ENCODE results near the gene DNM2.
A peak's percentile ranks its signal among the peaks of the same experiment; 100 is the strongest.
"Not testable (repeated sequence)": the region's sequence is repeated elsewhere in the genome, so short reads cannot be mapped to it uniquely, and the experiment has no call there.

The DNM2 gene

GRCh38 chr19:10752237-10752912 is 34.5 kb downstream of the DNM2 start:
- DNase-seq (ENCODE audit: low spot score) = peak; percentile 96

GRCh38 chr19:10752913-10753704 is 35.2 kb downstream of the DNM2 start:
- no peak for DNase-seq (ENCODE audit: low spot score)

GRCh38 chr19:10756371-10756770 is 38.5 kb downstream of the DNM2 start:
- no peak for DNase-seq (ENCODE audit: low spot score)

- DNase-seq (ENCODE audit: low spot score) = no peak
These were observed 38.9 kb downstream of the DNM2 start for GRCh38 chr19:10756791-10757190.

DNA sequence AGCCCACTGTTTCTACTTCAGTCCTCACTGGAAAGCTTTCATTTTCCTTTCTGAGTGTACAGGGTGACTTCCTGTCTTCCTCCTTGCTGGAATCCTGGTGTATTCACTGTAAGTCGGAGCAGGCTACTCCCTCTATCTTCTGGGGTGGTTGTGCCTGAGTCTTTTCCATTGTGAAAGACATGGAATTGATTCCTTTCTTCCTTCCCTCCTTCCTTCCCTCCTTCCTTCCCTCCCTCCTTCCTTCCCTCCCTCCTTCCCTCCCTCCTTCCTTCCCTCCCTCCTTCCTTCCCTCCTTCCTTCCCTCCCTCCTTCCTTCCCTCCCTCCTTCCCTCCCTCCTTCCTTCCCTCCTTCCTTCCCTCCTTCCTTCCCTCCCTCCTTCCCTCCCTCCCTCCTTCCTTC is 40.2 kb downstream of the DNM2 start:
- DNase-seq (ENCODE audit: low spot score) = not testable (repeated sequence)

DNA sequence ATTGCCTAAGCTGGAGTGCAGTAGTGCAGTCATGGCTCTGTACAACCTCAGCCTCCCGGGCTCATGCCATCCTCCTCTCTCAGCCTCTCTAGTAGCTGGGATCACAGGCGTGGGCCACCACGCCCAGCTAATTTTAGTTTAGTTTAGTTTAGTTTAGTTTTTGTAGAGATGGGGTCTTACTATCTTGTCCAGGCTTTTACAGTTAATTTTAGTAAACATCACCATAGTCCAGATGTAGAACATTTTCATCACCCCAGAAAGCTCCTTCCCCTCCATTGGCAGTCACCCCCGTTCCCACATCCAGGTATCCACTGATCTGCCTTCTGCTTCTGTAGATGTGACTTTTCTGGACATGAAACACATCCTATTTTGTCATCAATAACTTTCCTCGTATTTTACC is 41.1 kb downstream of the DNM2 start:
- DNase-seq (ENCODE audit: low spot score) = no peak

DNA sequence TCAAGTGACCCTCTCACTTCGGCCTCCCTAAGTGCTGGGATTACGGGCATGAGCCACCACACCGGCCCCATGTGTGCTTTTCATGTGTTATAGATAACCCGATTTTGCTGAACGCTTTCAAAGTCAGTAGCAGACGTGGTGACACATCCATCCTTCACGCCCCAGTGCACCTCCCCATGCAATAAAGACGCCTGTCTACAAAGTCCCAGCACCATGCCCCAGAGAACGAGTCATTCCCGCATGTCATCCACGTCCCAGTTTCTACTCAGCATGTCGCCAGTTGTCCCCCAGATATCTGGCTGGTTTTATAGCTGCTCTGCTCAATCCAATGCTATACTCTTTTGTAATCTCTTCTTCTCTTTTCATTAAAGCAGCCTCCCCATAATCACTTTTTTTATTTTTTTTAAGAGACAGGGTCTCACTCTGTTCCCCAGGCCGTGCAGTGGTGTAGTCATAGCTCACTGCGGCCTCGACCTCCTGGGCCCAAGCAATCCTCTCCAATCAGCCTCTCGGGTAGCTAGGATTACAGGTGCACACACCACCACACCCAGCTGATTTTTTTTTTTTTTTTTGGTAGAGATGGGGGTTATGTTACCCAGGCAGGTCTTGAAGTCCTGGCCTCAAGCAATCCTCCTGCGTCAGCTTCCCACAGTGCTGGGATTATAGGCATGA is 42.5 kb downstream of the DNM2 start:
- no peak for DNase-seq (ENCODE audit: low spot score)

DNA sequence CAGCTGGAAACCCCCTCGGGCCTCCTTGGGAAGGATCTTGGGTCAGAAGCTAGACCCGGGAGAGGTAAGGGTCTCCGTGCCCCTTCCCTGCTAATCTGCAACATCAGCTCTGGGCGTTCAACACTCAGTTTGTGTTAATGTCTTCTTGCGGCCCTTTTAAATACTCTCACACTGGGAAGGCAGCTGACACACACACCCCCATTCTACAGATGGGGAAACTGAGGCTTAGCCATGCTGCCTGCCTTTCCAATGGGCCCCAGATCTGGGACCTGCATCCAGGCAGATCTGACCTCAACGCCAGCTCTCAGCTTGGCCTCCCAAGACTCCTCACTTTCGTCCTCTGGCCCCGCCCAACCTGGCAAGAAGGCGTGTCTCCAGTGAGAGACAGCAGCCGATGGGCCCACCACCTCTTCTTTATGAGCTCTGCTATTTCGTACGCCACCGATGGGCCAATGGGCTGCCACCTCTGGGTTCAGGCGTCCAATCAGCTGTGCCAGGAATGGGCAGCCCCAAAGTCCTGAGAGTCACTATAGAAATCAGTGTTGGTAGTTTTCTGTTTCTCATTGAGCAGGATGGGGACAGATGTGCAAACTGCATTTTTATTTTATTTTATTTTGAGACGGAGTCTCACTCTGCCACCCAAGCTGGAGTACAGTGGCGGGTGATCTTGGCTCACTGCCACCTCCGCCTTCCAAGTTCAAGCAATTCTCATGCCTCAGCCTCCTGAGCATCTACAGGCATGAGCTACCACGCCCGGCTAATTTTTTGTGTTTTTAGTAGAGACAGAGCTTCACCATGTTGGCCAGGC is 43.8 kb downstream of the DNM2 start:
- no peak for DNase-seq (ENCODE audit: low spot score)

- DNase-seq (ENCODE audit: low spot score) = no peak
These were observed 44.8 kb downstream of the DNM2 start for GRCh38 chr19:10762656-10763055.

GRCh38 chr19:10763411-10763810 is 45.5 kb downstream of the DNM2 start:
- DNase-seq (ENCODE audit: low spot score) = no peak

DNA sequence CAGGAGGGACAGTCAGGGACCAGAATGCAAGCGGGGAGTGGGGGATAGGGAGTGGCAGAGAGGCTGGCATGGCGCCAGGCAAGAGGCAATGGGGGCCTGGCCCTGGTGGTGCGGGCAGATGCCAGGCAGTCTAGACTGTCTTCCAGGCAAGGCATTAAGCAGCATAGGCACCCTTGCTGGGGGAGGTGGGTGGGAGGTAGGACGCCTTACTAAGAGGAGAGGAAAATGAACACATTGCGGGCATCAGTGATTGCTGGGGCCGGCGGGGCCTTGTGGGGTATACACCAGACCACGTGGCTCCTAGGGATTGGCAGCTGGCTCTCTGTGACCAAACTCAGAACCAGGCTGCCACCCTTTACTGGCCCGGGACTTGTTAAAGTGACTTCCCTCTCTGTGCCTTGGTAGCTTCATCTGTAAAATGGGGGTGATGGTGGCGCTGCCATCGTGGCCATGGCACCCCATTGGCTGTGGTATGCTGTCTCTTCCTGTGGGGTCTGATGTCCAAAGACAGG is 46.0 kb downstream of the DNM2 start:
- DNase-seq (ENCODE audit: low spot score) = no peak

- no peak for DNase-seq (ENCODE audit: low spot score)
These were observed 46.5 kb downstream of the DNM2 start for GRCh38 chr19:10764340-10764894.

DNA sequence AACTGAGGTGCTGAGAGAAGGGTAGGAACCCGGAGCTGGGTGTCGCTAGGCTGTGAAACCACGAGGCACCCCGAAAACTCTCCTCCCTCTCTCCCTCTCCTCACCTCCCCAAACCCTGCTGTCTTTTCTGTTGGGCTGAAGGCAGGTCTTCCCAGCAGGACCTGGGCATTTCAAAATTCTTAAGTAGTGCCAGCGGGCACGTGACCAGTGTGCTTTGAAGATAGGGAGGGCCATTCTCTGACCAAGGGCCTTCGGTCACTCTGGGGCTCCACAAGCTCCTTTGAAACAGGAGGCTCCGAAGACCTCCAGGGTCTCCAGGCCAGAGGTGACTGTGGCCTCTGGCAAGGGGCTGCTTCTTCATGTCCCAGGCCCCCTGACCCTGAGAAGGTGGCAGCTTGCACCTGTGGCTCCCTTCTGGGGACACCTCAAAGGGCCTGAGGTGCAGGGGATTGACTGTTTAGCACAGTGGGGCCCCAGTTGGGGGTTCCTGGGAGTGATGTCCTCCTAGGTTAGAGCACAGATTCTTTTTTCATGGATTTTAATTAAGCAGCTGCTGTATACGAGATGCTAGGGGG is 48.3 kb downstream of the DNM2 start:
- DNase-seq (ENCODE audit: low spot score) = no peak

GRCh38 chr19:10766671-10767201 is 48.9 kb downstream of the DNM2 start:
- no peak for DNase-seq (ENCODE audit: low spot score)

GRCh38 chr19:10767726-10768125 is 49.8 kb downstream of the DNM2 start:
- no peak for DNase-seq (ENCODE audit: low spot score)

DNA sequence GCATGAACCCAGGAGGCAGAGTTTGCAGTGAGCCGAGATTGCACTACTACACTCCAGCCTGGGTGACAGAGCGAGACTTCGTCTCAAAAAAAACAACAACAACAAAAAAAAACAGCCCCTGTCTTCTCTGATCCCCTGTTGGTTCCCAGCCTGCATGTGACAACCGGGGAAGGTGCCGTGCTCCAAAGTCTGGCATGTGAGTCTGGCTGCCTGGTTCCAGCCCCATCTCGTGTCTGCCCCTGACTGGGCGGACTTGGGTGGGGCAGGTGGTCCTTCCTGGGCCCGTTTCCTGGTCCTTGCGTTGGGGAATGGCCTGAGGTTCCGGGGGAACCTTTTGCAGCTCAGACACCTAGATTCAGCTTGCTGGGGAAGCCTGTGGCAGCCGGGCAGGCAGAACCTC is 50.5 kb downstream of the DNM2 start:
- no peak for DNase-seq (ENCODE audit: low spot score)

DNA sequence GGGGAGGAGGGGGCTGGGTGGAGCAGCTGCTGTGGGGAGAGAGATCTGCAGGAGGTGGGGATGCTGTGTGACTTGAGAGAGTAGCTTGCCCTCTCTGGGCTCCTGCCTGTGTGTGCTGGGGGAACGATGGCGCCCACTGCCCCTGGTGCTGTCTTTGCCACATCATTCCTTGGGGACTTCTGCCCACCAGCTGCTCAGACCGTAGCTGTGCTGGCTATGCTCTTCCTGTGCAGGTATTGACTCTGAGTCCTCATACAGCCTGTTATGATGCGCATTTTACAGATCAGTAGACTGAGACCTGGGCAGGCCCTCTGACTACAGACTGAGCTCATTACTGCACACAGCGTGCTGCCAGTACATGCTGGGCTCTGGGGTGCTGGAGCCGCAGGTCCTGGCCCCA is 51.1 kb downstream of the DNM2 start:
- DNase-seq (ENCODE audit: low spot score) = no peak

DNA sequence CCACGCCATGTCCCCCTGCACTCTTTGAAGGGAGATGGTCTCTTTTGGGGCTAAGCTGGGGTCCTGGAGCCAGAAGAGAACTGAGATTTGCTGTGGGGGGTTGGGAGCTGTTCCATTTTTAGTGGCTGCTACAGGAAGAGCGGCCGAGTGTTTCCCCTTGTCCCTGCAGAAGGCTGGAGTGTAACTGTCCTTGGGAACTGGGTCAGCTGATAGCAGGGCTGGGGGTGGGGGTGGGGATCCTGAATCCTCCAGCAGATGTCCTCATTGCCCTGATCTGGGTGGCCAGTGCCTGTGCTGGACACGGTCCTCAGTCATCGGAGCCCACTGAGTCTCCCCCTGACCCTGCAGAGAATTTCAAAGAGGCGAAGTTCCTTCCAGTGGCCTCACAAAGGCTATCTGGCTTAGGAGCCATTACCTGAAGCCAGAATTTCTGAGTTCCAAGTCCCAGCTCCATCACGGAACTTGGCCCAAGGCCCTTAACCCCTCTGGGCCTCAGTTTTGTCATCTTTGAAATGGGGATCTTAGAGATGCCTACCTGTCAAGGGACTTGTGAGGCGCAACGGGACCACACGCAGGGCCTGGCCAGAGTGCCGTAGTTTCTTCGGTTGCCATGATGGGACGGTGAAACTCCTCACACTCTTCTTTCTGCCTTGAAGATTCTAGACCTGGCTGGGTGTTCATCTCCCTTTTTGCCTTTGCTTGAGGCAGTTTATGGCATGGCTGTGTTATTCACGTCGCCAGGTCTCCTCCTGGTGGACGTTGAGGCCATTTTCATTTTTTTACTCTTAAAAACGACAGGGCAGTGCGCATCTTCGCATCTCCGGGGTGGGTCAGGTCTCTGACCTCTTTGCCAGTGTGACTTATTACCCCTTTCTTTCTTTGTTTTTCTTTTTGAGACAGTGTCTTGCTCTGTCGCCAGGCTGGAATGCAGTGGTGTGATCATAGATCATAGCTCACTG is 51.9 kb downstream of the DNM2 start:
- DNase-seq (ENCODE audit: low spot score) = peak; percentile 90

GRCh38 chr19:10773969-10774368 is 56.1 kb downstream of the DNM2 start:
- no peak for DNase-seq (ENCODE audit: low spot score)

DNA sequence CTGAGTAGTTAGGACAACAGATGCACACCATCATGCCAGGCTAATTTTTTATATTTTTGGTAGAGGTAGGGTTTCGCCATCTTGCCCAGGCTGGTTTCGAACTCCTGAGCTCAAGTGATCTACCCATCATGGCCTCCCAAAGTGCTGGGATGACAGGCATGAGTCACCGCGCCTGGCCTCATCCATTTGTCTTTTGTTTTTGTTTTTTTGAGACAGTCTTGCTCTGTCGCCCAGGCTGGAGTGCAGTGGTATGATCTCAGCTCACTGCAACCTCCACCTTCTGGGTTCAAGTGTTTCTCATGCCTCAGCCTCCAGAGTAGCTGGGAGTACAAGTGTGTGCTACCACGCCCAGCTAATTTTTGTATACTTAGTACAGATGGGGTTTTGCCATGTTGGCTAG is 57.0 kb downstream of the DNM2 start:
- DNase-seq (ENCODE audit: low spot score) = no peak
